RWPE1 (cell line): Measurements from ENCODE around the gene ARSG.

Experiments
- CTCF ChIA-PET: fragments of 350-600 bp; sonication (Branson Sonifier 250); formaldehyde crosslinking; extraction: SDS; loops from one replicate; lab custom pipeline; 2021; lab: Yijun Ruan, JAX
- POLR2A ChIA-PET: fragments of 400-600 bp; formaldehyde crosslinking; extraction: SDS; loops from one replicate; lab custom pipeline; 2020; ENCODE audit warnings: antibody characterized with exemption; ENCODE audit not compliant: low non-redundant PET; lab: Yijun Ruan, JAX
- DNase-seq: peaks from one replicate; pipeline ENCODE4 v3.0.0; 2012; ENCODE audit warnings: low spot score
- H3K27ac ChIP-seq: fragments of 450-650 bp; 2 replicates; pipeline ENCODE4 v1.5.1; 2017
- TF ChIP-seq, protein P1 (sequence below): fragments of 450-650 bp; conservative IDR thresholded peaks from 2 replicates; pipeline ENCODE4 v1.5.1; 2017; ENCODE audit warnings: low read depth, mild to moderate bottlenecking

The ARSG gene

DNA sequence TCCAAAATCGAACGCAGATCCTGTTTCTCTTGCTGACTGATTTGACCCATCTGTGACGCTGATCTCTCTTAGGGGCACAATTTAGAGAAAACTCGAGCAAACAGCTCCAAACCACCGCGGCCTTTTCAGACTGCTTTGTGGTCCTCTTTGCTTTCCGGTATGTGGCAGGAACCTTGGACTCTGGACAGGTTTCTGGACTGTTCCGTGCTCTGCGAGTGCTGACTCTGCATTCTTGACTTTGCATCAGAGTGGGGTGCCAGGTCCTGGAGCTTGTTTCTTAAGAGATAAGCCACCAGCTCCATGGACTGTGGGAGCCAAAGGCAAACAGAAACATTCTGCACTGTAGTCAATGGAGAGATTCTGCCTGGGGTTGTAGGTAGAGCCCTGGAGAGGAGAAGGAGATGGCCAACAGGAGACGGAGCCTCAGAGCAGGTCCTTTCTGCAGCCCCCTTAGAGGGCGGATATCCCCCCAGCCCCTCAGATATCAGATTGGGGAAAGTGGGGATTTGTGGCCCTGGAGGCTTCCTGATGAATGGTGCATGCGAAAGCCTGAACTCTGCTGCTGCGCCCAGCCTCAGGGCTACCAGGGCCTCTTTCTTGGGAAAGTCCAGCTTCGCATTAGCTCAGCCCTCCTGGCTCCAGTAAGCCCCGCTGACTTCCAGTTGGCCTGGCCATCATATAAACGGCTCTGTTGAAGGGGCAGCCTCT is 100.4 kb downstream of the ARSG start:
- DNase-seq, result no peak
- no peak overlapping the region for H3K27ac ChIP-seq
- POLR2A ChIA-PET, result no interaction called here
- TF ChIP-seq, protein P1, sequence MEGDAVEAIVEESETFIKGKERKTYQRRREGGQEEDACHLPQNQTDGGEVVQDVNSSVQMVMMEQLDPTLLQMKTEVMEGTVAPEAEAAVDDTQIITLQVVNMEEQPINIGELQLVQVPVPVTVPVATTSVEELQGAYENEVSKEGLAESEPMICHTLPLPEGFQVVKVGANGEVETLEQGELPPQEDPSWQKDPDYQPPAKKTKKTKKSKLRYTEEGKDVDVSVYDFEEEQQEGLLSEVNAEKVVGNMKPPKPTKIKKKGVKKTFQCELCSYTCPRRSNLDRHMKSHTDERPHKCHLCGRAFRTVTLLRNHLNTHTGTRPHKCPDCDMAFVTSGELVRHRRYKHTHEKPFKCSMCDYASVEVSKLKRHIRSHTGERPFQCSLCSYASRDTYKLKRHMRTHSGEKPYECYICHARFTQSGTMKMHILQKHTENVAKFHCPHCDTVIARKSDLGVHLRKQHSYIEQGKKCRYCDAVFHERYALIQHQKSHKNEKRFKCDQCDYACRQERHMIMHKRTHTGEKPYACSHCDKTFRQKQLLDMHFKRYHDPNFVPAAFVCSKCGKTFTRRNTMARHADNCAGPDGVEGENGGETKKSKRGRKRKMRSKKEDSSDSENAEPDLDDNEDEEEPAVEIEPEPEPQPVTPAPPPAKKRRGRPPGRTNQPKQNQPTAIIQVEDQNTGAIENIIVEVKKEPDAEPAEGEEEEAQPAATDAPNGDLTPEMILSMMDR, result no peak
- CTCF ChIA-PET, result no interaction called here

DNA sequence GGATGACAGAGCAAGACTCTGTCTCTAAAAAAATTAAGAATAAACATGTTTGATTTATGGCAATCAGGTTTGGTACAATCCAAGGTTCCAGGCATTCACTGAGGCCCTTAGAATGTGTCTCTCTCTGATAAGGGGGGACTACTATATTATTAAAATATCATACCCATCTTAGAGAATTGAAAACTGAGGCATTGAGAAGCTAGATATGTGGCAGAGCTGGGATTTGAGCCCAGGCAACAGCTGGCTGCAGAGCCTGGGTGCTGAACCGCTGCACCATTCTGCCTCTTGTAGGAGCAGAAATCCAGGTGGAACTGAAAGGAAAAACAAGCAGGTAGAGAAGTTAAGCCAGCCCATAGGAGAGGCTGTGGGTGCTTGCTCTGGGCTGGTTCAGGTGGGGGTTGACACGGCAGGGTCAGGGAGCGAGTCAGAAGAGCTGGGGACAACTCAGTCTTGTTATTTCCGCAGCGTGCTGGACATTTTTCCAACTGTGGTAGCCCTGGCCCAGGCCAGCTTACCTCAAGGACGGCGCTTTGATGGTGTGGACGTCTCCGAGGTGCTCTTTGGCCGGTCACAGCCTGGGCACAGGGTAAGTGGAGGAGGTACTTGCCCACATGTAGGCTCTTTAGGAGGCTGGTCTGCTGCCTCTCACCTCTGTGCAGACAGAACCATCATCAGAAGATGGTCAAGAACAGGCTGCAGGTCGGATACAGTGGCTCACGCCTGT is 103.5 kb downstream of the ARSG start:
- H3K27ac ChIP-seq, result no peak overlapping the region
- TF ChIP-seq, protein P1, result no peak
- ChIA-PET POLR2A (no interaction called here), CTCF (no interaction called here)
- no peak for DNase-seq

DNA sequence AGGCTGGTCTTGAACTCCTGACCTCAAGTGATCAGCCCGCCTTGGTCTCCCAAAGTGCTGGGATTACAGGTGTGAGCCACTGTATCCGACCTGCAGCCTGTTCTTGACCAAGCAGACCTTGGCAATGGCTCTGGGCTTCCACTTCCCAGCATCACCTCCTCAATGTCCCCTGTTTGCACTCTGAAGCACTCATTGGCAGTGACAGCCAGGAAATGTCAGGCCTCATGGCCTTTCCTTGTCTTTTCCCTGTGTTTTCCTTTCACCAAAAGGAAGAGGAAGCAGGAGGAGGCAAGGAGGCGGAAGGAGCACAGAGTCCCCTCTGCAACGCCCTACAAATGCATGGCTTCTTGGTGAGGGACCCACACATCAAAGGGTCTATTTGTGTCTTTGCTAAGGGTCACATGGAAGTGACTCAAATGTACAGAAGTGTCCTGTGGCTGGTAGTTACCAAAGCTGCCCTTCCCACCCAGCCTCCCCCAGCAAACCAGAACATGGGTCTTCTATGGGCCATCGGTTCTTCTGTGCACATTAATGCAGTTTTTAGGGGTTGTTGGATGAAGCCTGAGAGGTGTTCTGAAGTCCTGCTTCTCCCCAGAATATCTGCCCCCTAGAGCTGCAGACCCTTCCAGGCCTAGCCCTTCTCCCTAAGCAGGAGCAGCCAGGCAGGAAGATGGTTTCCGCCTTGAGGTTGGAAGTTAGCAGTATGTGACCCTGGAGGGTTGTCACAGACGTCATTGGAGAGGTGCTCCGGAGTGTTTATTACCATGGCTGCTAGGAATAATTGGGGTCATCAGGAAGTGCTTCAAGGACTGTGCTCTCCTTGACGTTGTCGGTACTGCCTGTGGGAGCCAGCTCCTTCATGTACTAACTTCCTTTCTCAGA is 105.2 kb downstream of the ARSG start:
- no peak for DNase-seq
- POLR2A ChIA-PET, result no interaction called here
- TF ChIP-seq, protein P1, result no peak
- no peak overlapping the region for H3K27ac ChIP-seq
- CTCF ChIA-PET, result no interaction called here

DNA sequence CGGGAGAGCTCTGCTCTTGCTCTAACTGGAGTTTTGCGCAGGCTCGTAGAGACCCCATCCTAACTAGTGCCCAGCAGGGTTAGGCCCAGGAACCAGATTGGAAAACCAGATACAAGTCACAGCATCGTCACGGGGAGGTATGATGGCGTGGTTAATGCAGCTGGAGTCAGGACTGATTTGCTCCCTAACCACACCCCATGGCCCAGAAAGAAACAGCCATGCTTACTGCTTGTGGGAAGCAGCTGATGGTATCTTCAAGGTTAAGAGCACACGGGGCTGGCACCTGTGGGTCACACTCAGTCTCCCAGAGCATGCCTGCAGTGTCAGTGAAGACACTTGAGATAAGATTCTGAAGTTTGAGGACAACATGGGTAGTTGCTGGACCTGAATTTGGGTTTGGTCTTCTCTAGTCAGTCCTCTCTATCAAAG is 105.8 kb downstream of the ARSG start:
- TF ChIP-seq, protein P1, result no peak
- CTCF ChIA-PET, result no interaction called here
- POLR2A ChIA-PET, result no interaction called here
- no peak overlapping the region for H3K27ac ChIP-seq
- no peak for DNase-seq

DNA sequence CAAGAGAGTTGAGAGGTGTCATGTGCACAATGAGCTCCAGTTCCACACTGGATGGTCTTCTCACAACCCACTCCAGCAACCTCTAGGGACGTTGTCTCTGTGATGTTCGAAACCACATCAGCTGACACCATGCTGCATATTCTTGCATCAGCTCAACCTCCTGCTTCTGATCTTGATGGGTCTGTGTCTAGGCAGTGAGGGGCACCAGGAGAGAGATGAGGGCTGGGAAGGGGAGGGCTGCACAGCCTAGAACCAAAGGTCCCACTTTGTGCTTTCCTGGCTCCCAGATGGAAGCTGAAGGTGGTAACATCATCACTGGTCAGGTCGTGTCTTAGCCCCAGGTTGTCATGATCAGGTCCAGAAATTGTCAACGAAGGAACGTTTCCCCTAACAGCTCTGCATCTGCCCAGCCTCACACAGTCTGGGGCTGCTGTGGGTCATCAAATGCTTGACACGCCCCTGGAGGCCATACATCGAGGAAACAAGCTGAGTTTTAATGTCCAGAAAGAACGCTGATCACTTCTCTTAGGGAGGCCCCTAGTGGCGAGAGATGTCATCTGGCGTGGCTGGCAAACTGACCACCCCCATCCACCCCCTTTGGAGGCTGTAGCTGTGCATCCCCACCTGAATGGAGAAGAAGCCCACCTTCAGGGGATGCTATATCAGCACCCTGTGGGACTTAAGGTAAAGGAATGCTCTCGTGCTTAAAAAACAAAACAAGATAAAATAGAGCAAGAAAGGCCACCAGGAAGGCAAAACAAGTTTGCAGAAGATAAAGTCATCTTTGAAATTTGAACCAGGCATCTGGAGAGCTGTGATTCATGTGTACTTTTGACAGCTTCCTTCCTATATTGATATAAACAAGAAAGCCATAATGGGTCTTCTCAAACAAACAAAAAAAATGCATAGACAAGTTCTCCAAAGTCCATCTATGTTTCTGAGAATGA is 107.7 kb downstream of the ARSG start:
- DNase-seq, result peak; percentile 77
- ChIA-PET CTCF (interaction anchor here (0.5 to 1.5 kb wide), 16 partner anchors 10 to 970 kb away, joined by 3 to 18 read pairs (median 4); no protein-coding TSS in a partner anchor), POLR2A (no interaction called here)
- H3K27ac ChIP-seq, result no peak overlapping the region
- TF ChIP-seq, protein P1, result peak; percentile 74
